H1 (cell line): Measurements from ENCODE around the gene RMC1. TPM values are rescaled to one million over a fixed set of nuclear protein-coding genes. Genes with fewer than 3 reads are reported as not detected.

Experiments used
- CTCF ChIA-PET: fragments of 300-600 bp; sonication (Branson Sonifier 250); formaldehyde crosslinking; loops from one replicate; lab custom pipeline; 2021; ENCODE audit not compliant: partially characterized antibody; lab: Charles Lee
- POLR2A ChIA-PET: fragments of 300-600 bp; sonication (Branson Sonifier 250); formaldehyde crosslinking; loops from one replicate; lab custom pipeline; 2021; ENCODE audit warnings: inconsistent platforms; ENCODE audit not compliant: partially characterized antibody; lab: Charles Lee
- DNase-seq, 2 experiments: peaks; one replicate each; pipeline versions ENCODE4 v3.0.0 to v3.0.0-alpha.2; 2010 to 2022; ENCODE audit warnings: low spot score in 2 of 2, low read depth in 1 of 2, mixed read lengths in 1 of 2
- FAIRE-seq: peaks from 2 replicates; lab custom pipeline; 2011; peaks lifted over from hg19 to GRCh38; lab: Jason Lieb, UNC
- H2AFZ ChIP-seq: 2 replicates; pipeline ENCODE4 v1.8.1; 2012; ENCODE audit warnings: low read length, inconsistent platforms
- H2AK5ac ChIP-seq: 2 replicates; pipeline ENCODE4 v1.6.1; 2013; ENCODE audit warnings: low read depth, low read length
- H2BK120ac ChIP-seq: replicated peaks from 2 replicates; pipeline ENCODE3; 2013; ENCODE audit warnings: low read depth, low read length, inconsistent platforms
- H2BK12ac ChIP-seq: 2 replicates; pipeline ENCODE4 v1.6.1; 2013; ENCODE audit warnings: low read depth, low read length
- H2BK15ac ChIP-seq: 2 replicates; pipeline ENCODE4 v1.6.1; 2013; ENCODE audit warnings: low read length
- H2BK20ac ChIP-seq: 2 replicates; pipeline ENCODE4 v1.6.1; 2013; ENCODE audit warnings: low read length
- H2BK5ac ChIP-seq: 2 replicates; pipeline ENCODE4 v1.6.1; 2013; ENCODE audit warnings: low read depth, low read length
- H3K14ac ChIP-seq: 2 replicates; pipeline ENCODE4 v1.6.1; 2013; ENCODE audit warnings: inconsistent platforms; ENCODE audit not compliant: insufficient read length
- H3K18ac ChIP-seq: 2 replicates; pipeline ENCODE4 v1.6.1; 2013; ENCODE audit warnings: low read length; ENCODE audit errors: extremely low read depth
- H3K23ac ChIP-seq: 2 replicates; pipeline ENCODE4 v1.6.1; 2013; ENCODE audit warnings: inconsistent platforms; ENCODE audit not compliant: insufficient read length
- H3K23me2 ChIP-seq: 2 replicates; pipeline ENCODE4 v1.6.1; 2013; ENCODE audit warnings: low read depth, low read length
- H3K27ac ChIP-seq: 2 replicates; pipeline ENCODE4 v1.6.1; 2011; ENCODE audit warnings: low read depth, low read length, inconsistent platforms
- H3K27me3 ChIP-seq, 4 experiments: replicated peaks in 1 of 4; 1 replicate in 1 of 4; 2 replicates in 3 of 4; pipeline versions ENCODE4 v1.6.1 to v1.8.1; 2011 to 2013; ENCODE audit warnings: low read length in 3 of 4, mild to moderate bottlenecking in 3 of 4, inconsistent platforms in 2 of 4, mixed read lengths in 2 of 4, moderate library complexity in 1 of 4; ENCODE audit not compliant: control insufficient read depth in 3 of 4, insufficient read depth in 3 of 4; ENCODE audit errors: extremely low read depth in 1 of 4
- H3K36me3 ChIP-seq, 4 experiments: 2 replicates each; pipeline versions ENCODE4 v1.6.1 to v1.8.1; 2011 to 2013; ENCODE audit warnings: mild to moderate bottlenecking in 4 of 4, low read length in 3 of 4, moderate library complexity in 2 of 4, control low read depth in 1 of 4, inconsistent platforms in 1 of 4; ENCODE audit not compliant: insufficient read depth in 4 of 4, control insufficient read depth in 2 of 4
- H3K4ac ChIP-seq: replicated peaks from 2 replicates; pipeline ENCODE3; 2013; ENCODE audit warnings: low read length, low read depth, mixed read lengths, inconsistent platforms; ENCODE audit not compliant: insufficient read length
- H3K4me1 ChIP-seq, 4 experiments: replicated peaks in 1 of 4; 1 replicate in 1 of 4; 2 replicates in 3 of 4; pipeline versions ENCODE4 v1.6.1 to v1.8.1; 2011 to 2013; ENCODE audit warnings: low read length in 3 of 4, inconsistent platforms in 2 of 4, mixed read lengths in 1 of 4; ENCODE audit not compliant: insufficient read depth in 4 of 4, control insufficient read depth in 3 of 4
- H3K4me2 ChIP-seq, 2 experiments: 2 replicates each; pipeline versions ENCODE4 v1.6.1 to v1.8.1; 2011 to 2013; ENCODE audit warnings: low read depth in 2 of 2, low read length in 2 of 2, control low read depth in 1 of 2, inconsistent platforms in 1 of 2, mild to moderate bottlenecking in 1 of 2; ENCODE audit not compliant: insufficient read depth in 1 of 2
- H3K4me3 ChIP-seq, 4 experiments: fragments of 200-600, 300-600 bp in 1 of 4; sonication (generic), shearing (Covaris generic), sonication (Bioruptor Twin) in 1 of 4; 2 replicates each; pipeline versions ENCODE4 v1.5.1 to v1.8.1; 2011 to 2016; ENCODE audit warnings: low read length in 4 of 4, low read depth in 3 of 4, control low read depth in 2 of 4, inconsistent platforms in 2 of 4, mild to moderate bottlenecking in 2 of 4, mixed read lengths in 1 of 4, moderate library complexity in 1 of 4; ENCODE audit not compliant: insufficient read depth in 2 of 4; ENCODE audit errors: extremely low read depth in 1 of 4
- H3K56ac ChIP-seq: replicated peaks from 2 replicates; pipeline ENCODE3; 2013; ENCODE audit warnings: low read depth, mild to moderate bottlenecking, mixed read lengths, low read length, inconsistent platforms; ENCODE audit not compliant: insufficient read length
- H3K79me1 ChIP-seq: 2 replicates; pipeline ENCODE4 v1.6.1; 2013; ENCODE audit warnings: low read depth, low read length, control low read depth
- H3K79me2 ChIP-seq, 2 experiments: 2 replicates each; pipeline versions ENCODE4 v1.6.1 to v1.8.1; 2012 to 2013; ENCODE audit warnings: low read length in 2 of 2, mild to moderate bottlenecking in 2 of 2, inconsistent platforms in 1 of 2; ENCODE audit not compliant: insufficient read depth in 2 of 2, control insufficient read depth in 1 of 2
- H3K9ac ChIP-seq, 4 experiments: replicated peaks in 1 of 4; 1 replicate in 1 of 4; 2 replicates in 3 of 4; pipeline versions ENCODE4 v1.6.1 to v1.8.1; 2011 to 2013; ENCODE audit warnings: low read depth in 3 of 4, low read length in 3 of 4, control low read depth in 2 of 4, mild to moderate bottlenecking in 2 of 4, moderate library complexity in 2 of 4, inconsistent platforms in 1 of 4; ENCODE audit errors: extremely low read depth in 1 of 4
- H3K9me3 ChIP-seq, 2 experiments: 2 replicates each; pipeline versions ENCODE4 v1.6.1 to v1.8.1; 2012 to 2013; ENCODE audit warnings: mild to moderate bottlenecking in 2 of 2, moderate library complexity in 2 of 2, control low read depth in 1 of 2, inconsistent platforms in 1 of 2, low read depth in 1 of 2, low read length in 1 of 2, mixed read lengths in 1 of 2; ENCODE audit not compliant: insufficient read depth in 2 of 2
- H4K20me1 ChIP-seq, 2 experiments: replicated peaks in 1 of 2; 2 replicates each; pipeline versions ENCODE3 to v1.8.1; 2011 to 2013; ENCODE audit warnings: inconsistent platforms in 2 of 2, low read length in 2 of 2, mild to moderate bottlenecking in 1 of 2; ENCODE audit not compliant: insufficient read depth in 2 of 2, control insufficient read depth in 1 of 2
- H4K5ac ChIP-seq: 2 replicates; pipeline ENCODE4 v1.6.1; 2013; ENCODE audit warnings: low read length, low read depth, mixed read lengths, inconsistent platforms; ENCODE audit not compliant: insufficient read length
- H4K8ac ChIP-seq: 2 replicates; pipeline ENCODE4 v1.8.0; 2013; ENCODE audit warnings: mild to moderate bottlenecking, moderate library complexity, low read length, inconsistent platforms; ENCODE audit not compliant: insufficient read depth; ENCODE audit errors: extremely low read depth
- H4K91ac ChIP-seq: replicated peaks from 2 replicates; pipeline ENCODE3; 2013; ENCODE audit warnings: low read length, mixed read lengths, inconsistent platforms; ENCODE audit not compliant: insufficient read length
- BCL11A ChIP-seq, 2 experiments: IDR thresholded peaks; one replicate each; pipeline ENCODE4 v1.6.1; 2011; ENCODE audit warnings: low read depth in 2 of 2, low read length in 2 of 2, mild to moderate bottlenecking in 2 of 2
- WGBS, 2 experiments: shearing (Covaris generic) in 1 of 2; methylation state at CpG; one replicate each; pipeline versions ENCODE4 v1.1.6 to v1.1.7; 2013 to 2015; ENCODE audit warnings: low lambda C conversion rate in 2 of 2, mixed read lengths in 2 of 2, inconsistent platforms in 1 of 2, low coverage in 1 of 2, missing lambda C conversion rate in 1 of 2; ENCODE audit not compliant: insufficient replicate concordance in 2 of 2, insufficient coverage in 1 of 2, insufficient read length in 1 of 2; ENCODE audit errors: extremely low coverage in 1 of 2, missing lambda C conversion rate in 1 of 2; 5-methylcytosine and 5-hydroxymethylcytosine counted together
- polyA plus RNA-seq, 7 experiments: library from polyadenylated mRNA; depleted of rRNA in 3 of 7; stranded (reverse) in 5 of 7; unstranded in 2 of 7; fragments of >200 nt in 5 of 7; fragments of 200-250 nt in 2 of 7; gene quantifications; 1 replicate in 5 of 7; 2 replicates in 1 of 7; 4 replicates in 1 of 7; pipeline versions ENCODE4 v1.2.1 to v1.2.3, GENCODE V29; 2011 to 2013; ENCODE audit warnings: missing spikeins in 2 of 7, mixed read lengths in 2 of 7
- total RNA-seq: library from RNA; stranded (reverse); fragmentation: NEBNext Ultra II Directional; extraction: Animal tissue kit (Norgen Biotek cat#: 25700); gene quantifications from 2 replicates; pipeline ENCODE4 v1.2.1, GENCODE V29; 2021

The RMC1 gene
- total and polyA plus RNA-seq, 2 of the 8 experiments (the other 6 are each of a cell fraction or from before 2014, with no cell fraction given) = 16.4 to 20.1 TPM

- Histone ChIP-seq H3K27me3 (no peaks in the 10 kb centered on the region), H2AFZ (no peak overlapping the region), H3K79me2 (no peaks in the 10 kb centered on the region), H2BK5ac (no peak overlapping the region), H3K9me3 (no peaks in the 10 kb centered on the region), H2AK5ac (no peak overlapping the region), H4K8ac (no peak overlapping the region), H2BK12ac (no peak overlapping the region), H4K91ac (no peak overlapping the region), H3K4me1 (no peaks in the 10 kb centered on the region), H3K79me1 (no peaks in the 10 kb centered on the region), H2BK15ac (no peak overlapping the region), H2BK120ac (no peak overlapping the region), H3K4me2 (no peak overlapping the region), H4K20me1 (no peaks in the 10 kb centered on the region), H3K9ac (no peak overlapping the region), H3K27ac (no peak overlapping the region), H3K36me3 (peaks cover 7 to 57% (median 21%) of the 10 kb centered on the region in 4 experiments), H3K18ac (no peak overlapping the region), H3K56ac (no peak overlapping the region), H3K4ac (no peak overlapping the region), H3K14ac (no peak overlapping the region), H3K4me3 (no peak overlapping the region), H3K23me2 (no peaks in the 10 kb centered on the region), H4K5ac (no peak overlapping the region), H3K23ac (no peak overlapping the region), H2BK20ac (no peak overlapping the region)
- ChIA-PET POLR2A (no interaction called here), CTCF (interaction anchor here (0.8 kb wide), 1 partner anchor 12 kb away, joined by 3 read pairs; no protein-coding TSS in a partner anchor)
- WGBS, 2 experiments = 78% methylated on average over 3 of the region's 3 CpGs; no CpG with 5 or more reads in 1 of the 2 experiments
- FAIRE-seq (no peak), DNase-seq (no peak)
- no peak for TF ChIP-seq BCL11A (IDR thresholded peaks at IDR 0.05; ENCODE audit: low read depth in 2 of 2, low read length in 2 of 2)
Observed at GRCh38 chr18:23565916-23566547, 62.7 kb downstream of the RMC1 start.
